HG03439 (cell line): ENCODE measurements around the gene GDF7.
"Not testable (repeated sequence)": the region's sequence is repeated elsewhere in the genome, so short reads cannot be mapped to it uniquely, and the experiment has no call there.

Source experiments
- ATAC-seq: cut with Tn5 transposase; IDR thresholded peaks from one replicate; pipeline ENCODE4 v1.9.1; 2021; ENCODE audit warnings: mild to moderate bottlenecking, moderate library complexity; ENCODE audit not compliant: unreplicated experiment

Gene GDF7

GRCh38 chr2:20693317-20693716 is 26.4 kb downstream of the GDF7 start:
- ATAC-seq: no peak

GRCh38 chr2:20696366-20696765 is 29.4 kb downstream of the GDF7 start:
- no peak for ATAC-seq

DNA sequence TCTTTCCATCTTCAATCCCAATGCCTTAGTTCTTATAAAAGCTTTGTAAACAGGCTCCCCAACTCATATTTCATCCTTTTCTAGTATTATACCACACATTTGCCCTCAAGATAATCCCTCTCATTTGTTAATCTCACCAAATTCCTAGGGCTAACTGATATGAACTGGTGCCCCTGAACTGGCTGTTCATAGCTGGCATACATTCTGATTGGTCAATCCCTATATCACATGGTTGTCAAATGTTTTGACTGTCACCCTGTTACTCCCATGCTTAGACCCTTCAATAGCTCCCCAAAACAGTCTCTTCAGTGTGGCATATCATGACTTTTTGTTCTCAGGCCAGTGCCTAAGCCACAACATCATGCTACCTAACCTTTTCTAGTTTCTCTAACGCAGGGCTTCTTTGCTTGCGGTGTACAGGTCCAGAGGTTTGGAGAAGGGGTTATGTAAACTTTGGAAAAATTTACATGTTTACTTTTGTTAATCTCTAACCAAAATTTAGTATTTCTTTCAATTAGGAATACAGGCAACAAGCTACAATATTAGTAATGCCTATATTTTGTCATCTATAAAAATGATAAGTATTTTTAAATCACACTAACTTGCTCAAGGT is 30.5 kb downstream of the GDF7 start:
- no peak for ATAC-seq

GRCh38 chr2:20698916-20699613 is 32.1 kb downstream of the GDF7 start:
- ATAC-seq: no peak

DNA sequence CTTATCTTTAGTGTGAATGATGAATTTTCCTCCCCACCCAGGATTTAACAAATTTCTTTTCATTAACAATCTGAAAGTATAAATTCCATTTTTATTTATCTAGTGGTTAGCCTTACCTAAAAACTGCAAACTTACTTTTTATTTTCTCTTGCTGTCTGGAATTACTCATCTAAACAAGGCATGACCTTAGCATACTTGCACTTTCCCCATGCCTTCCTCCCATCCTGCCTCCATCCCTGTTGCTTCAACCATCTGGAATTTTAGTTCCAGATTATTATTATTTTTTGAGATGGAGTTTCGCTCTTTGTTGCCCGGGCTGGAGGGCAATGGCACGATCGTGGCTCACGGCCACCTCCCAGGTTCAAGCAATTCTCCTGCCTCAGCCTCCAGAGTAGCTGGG is 35.6 kb downstream of the GDF7 start:
- no peak for ATAC-seq

DNA sequence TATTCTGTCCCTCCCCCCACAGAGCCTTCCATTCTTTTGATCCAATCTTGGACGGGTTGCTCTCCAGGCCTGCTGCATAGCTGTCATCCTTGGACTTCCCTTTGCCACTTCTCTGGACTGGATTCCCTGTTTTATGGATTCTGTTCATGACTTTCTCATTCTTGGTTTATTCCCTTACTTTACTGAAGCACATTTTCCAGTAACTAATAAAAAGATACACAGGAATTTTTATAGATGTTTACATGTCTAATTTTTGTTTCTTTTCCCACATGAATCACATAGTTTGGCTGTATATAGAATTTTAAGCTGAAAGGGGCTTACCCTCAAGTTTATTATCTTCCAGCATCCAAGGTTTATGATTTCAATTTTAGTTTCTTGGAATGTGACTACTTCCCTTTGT is 37.9 kb downstream of the GDF7 start:
- ATAC-seq: no peak

DNA sequence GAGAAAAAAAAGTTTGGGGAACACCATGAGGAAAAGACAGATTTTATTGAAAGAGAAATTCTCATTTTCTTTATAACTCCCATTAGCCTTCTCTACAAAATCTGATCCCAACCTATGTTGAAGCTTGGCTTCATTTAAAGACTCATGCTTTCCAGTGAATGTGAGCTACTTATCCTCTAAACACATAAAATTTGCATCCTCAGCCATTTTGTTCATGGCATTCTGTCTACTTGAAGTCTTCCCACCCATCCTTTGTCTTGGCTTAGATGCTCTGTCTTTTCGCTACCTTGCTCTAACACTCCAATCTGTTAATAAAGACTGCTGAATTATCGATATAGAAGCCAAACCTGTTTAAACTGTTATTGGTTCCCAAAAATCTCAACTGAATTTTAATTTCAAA is 39.3 kb downstream of the GDF7 start:
- no peak for ATAC-seq

DNA sequence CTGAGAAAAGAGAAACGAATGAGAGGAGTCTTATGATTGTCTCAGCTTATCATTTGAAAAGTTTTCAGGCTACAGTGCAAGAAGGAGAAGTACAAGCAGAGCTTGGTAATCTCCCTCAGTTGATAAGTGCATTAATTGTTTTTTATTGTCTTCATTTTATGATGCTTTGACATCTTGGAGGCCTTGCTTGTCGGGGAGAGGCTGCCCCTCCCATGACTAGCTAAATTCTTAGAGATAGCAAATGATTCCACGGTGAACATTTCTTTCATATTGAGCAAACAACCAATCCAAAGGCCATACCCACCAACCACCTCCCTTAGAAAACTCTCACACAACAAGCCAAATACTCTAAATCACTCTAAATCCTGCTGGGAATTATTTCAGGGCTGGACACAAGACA is 39.8 kb downstream of the GDF7 start:
- ATAC-seq: no peak

DNA sequence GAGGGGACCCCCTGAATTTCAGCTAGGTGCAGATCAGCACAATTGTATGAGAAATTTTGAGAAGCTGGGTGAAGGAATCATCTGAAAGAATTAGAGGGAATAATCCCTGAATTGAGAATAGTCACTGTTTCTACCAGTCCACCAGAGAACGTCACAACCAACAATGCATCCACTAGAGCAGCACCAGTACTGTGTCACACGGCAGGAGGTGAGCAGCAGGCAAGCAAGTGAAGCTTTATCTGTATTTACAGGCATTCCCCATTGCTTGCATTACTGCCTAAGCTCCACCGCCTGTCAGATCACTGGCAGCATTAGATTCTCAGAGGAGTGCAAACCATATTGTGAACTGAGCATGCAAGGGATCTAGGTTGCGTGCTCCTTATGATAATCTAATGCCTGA is 40.7 kb downstream of the GDF7 start:
- ATAC-seq: no peak

DNA sequence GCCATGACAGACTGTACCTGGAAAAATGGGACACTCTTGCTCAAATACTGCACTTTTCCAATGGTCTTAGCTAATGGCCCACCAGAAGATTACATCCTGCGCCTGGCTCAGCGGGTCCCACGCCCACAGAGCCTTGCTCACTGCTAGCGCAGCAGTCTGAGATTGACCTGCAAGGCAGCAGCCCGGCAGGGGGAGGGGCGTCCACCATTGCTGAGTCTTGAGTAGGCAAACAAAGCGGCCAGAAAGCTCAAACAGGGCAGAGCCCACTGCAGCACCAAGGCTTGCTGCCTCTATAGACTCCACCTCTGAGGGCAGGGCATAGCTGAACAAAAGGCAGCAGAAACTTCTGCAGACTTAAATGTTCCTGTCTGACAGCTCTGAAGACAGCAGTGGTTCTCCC is 44.7 kb downstream of the GDF7 start:
- ATAC-seq: not testable (repeated sequence)

GRCh38 chr2:20713585-20713984 is 46.6 kb downstream of the GDF7 start:
- not testable (repeated sequence) for ATAC-seq

DNA sequence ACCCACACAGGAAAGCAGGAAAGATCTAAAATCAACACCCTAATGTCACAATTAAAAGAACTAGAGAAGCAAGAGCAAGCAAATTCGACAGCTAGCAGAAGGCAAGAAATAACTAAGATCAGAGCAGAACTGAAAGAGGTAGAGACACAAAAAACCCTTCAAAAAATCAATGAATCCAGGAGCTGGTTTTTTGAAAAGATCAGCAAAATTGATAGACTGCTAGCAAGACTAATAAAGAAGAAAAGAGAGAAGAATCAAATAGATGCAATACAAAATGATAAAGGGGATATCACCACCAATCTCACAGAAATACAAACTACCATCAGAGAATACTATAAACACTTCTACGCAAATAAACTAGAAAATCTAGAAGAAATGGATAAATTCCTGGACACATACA is 47.5 kb downstream of the GDF7 start:
- not testable (repeated sequence) for ATAC-seq

DNA sequence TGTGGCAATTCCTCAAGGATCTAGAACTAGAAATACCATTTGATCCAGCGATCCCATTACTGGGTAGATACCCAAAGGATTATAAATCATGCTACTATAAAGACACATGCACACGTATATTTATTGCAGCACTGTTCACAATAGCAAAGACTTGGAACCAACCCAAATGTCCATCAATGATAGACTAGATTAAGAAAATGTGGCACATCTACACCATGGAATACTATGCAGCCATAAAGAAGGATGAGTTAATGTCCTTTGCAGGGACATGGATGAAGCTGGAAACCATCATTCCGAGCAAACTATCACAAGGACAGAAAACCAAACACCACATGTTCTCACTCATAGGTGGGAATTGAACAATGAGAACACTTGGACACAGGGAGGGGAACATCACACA is 49.2 kb downstream of the GDF7 start:
- not testable (repeated sequence) for ATAC-seq

GRCh38 chr2:20717641-20718040 is 50.7 kb downstream of the GDF7 start:
- no peak for ATAC-seq

DNA sequence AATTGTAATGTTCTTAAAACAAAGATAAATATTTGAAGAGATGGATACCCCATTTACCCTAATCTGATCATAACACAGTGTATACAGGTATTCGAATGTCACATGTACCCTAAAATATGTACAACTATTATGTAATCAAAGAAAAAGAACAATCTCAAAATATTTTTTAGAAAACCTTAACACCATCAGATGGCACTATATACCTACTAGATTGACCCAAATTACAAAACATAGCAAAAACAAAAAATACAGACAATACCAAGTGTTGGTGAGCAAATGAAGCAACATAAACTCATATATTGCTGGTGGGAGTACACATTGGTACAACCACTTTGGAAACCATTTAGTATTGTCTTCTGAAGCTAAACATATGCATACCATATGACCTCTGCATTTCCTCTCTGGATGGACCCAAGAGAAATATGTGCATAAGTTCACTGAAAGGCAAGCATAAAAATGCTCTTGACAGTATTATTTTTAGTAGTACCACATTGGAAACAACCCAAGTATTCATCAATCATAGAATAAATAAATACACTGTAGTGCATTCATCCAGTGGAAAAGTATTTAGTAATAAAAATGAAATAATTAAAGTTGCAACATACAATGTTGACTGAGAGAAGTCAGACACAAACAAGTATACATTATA is 55.8 kb downstream of the GDF7 start:
- no peak for ATAC-seq

GRCh38 chr2:20723543-20723942 is 56.6 kb downstream of the GDF7 start:
- no peak for ATAC-seq

- ATAC-seq: no peak
These were observed 57.6 kb downstream of the GDF7 start for GRCh38 chr2:20724500-20725053.

- no peak for ATAC-seq
These were observed 58.8 kb downstream of the GDF7 start for GRCh38 chr2:20725782-20726181.

- ATAC-seq: no peak
These were observed 60.0 kb downstream of the GDF7 start for GRCh38 chr2:20726913-20727312.

DNA sequence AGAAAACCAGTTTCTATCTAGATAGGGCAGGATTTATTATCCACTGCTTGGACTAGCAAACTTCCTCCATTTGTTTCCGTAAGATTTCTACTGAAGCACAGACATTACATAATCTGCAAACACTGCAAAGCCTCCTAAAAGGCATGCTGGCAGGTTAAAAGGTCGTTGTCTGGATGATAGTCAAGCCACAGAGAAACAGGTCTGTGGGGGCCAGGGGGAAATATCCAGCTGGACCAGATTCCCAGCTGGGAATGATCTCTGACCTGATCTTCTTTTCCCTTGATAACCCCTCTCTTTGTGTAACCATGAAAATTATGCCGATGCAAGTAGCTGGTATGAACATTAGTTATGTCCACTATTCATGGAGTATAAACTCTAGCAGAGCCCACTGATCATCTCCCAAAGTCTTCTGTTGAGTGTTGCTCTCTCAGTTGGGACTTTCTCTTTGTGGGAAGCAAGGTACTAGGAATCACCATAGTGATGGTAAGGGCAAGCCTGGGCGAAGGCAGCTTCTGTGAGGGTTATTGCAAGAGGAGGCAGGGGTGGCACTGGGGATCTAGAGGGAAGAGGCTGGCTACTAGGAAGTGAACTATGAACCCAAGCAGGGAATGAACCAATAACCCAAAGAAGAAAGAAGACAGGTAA is 61.3 kb downstream of the GDF7 start:
- no peak for ATAC-seq
